ENCODE results near the gene PDXDC1.
A peak's percentile ranks its signal among the peaks of the same experiment; 100 is the strongest.
"Not testable (repeated sequence)": the region's sequence is repeated elsewhere in the genome, so short reads cannot be mapped to it uniquely, and the experiment has no call there.

PDXDC1 gene

DNA sequence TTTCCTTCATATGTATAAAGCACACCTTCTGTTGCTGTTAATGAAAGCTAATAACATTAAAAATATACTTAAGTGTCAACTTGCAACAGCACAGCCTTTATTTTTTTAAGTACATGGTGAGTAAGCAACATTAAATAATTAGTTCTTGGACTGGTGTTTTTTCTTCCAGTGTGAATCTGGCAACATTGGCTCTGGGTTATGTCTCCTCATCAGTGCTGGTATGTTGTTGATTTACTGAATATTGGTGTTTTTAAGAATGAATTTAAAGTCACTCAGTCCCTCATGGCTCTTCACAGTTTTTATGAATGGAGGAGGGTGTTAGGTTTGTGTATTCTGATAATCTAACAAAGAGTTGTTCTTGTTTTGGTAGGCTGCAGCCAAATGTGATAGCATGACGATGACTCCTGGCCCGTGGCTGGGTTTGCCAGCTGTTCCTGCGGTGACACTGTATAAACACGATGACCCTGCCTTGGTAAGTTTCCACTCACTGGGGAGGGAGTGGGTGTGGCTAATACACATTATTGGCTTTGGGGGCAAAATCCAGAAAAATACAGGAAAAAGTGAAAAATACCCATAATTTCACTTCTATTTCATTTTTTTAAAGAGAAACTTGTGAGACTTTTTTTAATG lies 42.2 kb downstream of the PDXDC1 start:
- not testable (repeated sequence) for DNase-seq (ENCODE audit: low read depth)

DNA sequence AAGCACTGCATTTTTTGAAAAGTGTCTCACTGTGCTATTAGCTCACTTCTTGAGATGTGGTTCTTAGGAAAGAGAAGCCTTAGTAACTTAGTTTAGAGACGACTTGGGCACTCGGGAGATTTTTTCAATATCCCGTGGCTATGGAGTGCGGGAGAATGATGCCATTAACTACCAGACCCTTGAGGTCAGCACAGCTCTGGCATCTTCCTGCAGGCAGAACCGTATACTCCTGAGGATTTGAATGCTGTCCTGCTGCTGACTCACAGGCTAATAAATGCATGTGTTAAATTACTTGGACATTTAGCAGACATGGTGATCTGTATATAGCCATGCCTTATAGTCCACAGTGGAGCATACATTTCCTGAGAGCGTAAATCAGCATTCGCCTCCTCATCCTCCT lies 46.6 kb downstream of the PDXDC1 start:
- DNase-seq (ENCODE audit: low read depth): peak; percentile 71

DNA sequence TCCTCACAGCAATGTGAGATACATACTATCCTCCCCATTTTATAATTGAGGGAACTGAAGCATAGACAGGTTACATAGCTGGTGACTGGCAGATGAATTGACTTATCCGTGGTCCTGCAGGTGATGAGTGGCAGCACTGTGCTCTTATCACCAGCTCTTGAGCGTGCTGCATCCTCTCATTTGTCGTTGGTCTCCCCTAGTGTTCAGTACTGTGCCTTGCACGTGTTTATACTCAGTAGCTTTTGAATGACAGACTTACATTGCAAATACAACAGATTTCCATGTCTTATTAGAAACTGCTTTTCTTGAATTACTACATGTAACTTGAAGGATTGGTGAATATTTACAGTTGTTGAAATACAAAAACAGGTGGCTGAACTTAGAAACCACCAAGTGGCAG lies 47.4 kb downstream of the PDXDC1 start:
- peak; percentile 30 for DNase-seq (ENCODE audit: low read depth)

DNA sequence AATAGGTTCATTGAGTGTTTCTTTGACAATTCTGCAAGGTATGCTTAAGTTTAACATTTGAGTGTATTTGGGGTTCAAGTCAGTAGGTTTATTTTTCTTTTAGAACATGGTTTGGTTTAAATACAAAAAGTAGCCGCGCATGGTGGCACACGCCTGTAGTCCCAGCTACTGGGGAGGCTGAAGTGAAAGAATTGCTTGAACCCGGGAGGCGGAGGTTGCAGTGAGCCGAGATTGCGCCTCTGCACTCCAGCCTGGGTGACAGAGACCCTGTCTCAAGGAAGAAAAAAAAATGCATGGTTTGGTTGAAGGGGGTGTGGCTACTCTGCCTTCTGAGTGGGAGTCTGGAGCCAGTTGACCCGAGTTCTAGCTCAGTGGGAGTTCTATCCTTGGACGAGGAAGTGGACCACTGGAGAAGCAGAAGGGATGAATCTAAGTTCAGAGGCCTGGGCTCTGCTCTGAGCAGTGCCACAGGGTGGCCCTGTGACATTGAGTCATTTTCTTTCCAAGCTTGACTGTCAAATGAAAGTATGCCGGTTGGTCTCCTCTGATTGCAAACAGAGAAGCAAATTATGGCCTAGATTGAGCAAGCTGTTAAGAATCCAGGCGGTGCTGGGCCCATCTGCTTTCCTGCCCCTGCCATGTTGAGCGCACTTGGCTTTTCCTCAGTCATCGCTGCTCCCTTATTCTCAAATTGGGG lies 48.7 kb downstream of the PDXDC1 start:
- DNase-seq (ENCODE audit: low read depth): not testable (repeated sequence)

DNA sequence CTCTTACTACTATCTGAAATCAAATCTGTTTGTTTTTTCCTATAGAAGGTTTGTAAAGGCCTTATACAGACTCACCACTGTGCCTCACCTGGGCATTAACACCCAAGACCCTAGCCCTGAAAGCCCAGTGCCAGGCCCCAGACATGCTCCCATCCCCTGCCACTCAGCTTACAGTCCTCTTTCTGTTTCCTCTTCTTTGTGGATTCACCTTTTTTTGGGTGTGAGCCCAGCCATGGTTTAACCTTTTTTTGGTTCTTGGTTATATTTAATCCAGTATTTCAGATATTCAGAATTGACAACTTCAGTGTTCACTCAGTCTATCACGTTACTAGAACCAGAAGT lies 50.0 kb downstream of the PDXDC1 start:
- DNase-seq (ENCODE audit: low read depth): not testable (repeated sequence)

DNA sequence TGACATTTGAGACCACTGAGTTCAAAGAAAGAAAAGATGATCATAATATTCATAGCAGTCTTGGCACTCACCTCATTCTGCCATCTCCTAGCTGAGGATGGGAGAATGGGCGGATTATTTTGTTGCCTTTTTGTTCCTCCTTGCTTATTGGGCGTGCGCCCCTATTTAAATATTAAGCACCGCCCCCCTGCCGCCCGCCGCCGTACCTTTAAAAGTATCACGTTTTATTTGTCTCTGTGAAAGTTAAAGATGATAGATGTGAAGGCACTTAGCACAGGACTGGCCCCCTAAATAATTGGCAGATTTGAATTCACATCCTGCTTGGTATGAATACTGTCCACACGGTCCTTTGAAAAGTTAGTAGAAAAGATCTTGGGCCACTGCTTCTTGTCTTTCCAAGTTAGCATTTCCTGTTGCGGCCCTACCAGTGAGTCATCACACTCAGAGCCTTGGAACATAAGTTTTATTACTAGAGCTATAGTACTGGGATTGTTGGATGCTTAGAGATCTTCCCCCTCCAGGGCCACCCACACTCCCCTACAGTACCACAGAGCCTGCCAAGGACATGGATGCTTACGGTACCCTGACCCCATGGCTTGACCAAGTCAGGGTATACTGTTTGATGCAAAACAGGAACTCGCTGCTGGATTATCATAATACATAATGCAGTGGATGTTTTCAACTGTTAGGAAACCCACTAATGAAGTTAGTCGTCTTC lies 50.6 kb downstream of the PDXDC1 start:
- DNase-seq (ENCODE audit: low read depth): peak; percentile 87

DNA sequence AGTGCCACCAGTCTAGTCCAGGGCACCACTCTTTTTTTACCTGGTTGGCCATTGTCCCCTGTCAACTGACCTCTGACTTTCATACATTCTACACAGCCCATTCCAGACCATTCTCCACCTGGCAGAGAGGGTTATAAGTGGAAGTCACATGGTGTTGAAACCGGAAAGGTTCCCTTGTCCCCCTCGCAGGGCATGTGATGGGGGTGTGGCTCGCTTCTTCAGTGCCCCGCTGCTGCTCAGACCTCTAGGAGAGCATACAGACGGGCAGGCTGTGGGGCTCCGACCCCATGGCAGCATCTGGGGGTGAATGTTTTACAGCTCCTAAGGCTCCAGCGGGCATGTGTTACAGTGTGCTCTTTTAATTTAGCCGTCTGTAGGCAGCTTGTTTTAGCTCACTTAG lies 52.2 kb downstream of the PDXDC1 start:
- not testable (repeated sequence) for DNase-seq (ENCODE audit: low read depth)

DNA sequence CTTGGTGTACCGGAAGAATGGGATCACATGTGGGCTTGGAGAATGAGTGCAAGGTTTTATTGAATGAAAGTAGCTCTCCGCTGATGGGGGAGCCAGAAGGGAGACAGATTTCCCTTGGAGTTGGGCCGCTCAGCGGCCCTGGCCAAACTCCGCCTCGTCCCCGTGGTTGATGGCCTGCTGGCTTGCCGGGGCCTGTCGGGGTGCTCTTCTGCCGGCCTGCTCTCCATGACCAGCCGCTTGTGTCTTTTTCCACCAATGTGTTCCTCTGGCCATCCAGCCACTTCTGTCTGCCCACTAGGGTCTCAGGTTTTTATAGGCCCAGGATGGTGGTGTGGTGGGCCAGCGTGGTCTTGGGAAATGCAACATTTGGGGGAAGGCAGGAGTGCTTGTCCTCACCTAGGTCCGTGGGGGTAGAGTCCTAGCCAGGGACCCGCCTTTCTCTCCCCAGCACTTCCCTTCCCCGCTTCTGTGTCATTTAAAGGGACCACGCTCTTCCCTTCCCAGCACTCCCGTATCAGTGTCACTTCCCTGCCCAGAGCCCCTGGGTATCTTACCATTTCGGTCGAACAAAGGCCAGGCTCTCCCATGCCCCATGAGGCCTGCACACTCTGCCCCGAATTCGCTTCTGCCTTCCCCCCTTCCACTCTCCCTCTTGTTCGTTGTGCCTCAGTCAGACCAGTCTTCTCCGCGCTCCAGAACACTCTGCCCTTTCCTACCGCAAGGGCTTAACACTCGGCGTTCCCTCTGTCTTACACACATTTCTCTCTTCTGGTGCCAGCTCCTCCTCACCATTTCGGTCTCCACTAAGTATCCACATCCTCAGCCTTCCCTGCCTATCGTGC lies 52.9 kb downstream of the PDXDC1 start:
- DNase-seq (ENCODE audit: low read depth): not testable (repeated sequence)

DNA sequence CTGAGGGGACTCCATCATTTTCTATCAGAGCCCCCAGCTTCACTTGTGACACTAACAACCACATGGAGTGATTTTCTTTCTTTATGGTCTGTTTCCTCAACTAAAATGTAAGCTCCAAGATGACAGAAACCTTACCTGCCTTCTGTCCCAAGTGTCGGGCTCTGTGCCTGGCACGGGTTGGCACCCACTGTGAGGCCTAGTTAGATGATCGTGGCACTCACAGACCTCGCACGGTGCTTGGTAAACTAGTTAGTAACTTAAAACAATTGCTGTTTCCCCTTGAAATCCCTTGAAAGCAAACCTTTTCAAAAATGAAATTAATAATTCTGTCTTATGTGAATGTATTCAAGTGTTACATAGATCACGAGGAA lies 53.5 kb downstream of the PDXDC1 start:
- DNase-seq (ENCODE audit: low read depth): not testable (repeated sequence)

DNA sequence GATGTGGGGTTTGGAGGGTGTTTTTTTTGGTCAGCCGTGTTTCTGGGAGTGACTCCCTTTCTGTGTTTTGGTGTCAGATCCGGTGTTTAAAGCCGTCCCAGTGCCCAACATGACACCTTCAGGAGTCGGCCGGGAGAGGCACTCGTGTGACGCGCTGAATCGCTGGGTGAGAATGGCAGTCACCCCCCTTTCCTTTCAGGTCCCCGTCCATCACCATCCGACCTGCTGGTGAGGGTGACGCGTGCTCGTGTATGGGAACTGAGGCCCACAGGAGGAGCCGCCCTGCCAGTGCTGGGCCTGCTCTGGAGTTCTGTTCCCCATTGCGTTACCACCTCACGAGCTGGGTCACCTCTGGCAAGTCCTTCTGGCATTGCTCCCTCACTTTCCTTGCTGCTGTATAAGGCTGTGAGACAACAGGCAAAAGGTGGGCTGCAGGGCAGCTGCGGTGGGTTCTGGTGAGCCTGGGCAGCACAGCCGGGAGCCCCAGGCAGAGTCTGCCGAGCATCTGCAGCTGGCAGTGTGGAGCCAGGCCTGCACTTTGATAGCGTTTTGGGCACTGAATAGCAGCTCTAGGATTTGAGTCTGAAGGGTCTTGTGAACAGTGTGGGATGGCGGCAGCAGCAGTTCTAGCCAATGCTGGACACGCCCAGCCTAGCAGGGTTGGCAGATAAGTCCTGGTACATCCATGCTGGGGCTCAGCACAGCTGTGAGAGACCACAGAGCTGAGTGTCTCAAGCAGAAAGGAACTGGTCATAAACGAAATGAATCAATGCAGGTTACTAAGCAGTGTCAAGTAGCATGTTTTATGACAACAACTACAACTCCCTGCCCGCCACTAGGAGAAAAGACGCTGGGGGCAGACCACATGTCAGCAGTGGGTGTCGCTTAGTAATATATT lies 54.2 kb downstream of the PDXDC1 start:
- peak; percentile 43 for DNase-seq (ENCODE audit: low read depth)

DNA sequence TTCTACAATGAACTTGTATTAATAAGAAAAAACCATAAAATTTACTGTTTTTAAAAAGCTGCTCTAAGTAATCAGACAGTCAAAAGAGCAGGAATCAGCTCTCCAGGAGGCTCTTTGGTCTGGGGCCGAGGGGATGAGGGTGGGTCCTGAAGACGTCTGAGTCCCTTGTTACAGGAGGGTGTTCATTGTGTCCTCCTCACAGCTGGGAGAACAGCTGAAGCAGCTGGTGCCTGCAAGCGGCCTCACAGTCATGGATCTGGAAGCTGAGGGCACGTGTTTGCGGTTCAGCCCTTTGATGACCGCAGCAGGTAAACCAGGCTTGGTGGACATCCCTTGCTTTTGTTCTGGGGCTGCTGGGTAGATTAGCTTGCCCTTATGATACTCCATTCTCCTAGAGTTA lies 54.9 kb downstream of the PDXDC1 start:
- DNase-seq (ENCODE audit: low read depth): not testable (repeated sequence)

DNA sequence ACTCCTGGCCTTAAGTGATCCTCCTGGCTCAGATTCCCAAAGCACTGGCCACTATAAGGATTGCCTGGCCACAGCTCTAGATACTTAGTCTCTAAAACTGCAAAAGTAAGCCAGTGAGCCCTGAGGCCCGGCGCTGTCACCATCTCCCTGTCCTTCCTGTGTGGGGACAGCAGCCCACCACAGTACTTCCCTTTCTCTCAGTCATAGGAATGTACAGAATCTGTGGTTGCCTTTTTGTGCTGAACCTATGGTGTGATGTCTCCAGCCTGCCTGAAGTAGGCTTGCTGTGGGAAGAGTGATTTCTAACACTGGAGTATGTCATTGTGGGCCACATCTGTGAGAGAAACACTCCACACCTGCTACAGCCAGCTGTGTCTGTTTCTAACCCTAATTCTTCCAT lies 56.4 kb downstream of the PDXDC1 start:
- DNase-seq (ENCODE audit: low read depth): no peak

DNA sequence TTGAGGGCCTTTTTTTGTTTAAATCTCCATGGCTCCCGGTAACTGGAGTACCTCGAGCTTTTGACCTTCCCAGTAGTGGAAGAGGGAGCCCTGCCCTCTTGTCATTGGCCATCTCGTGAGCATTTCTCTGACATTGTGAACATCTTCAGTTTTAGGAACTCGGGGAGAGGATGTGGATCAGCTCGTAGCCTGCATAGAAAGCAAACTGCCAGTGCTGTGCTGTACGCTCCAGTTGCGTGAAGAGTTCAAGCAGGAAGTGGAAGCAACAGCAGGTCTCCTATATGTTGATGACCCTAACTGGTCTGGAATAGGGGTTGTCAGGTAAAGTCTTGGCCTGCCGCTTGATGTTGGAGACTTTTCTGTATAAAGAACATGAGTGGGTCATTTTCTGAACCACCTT lies 56.8 kb downstream of the PDXDC1 start:
- no peak for DNase-seq (ENCODE audit: low read depth)

DNA sequence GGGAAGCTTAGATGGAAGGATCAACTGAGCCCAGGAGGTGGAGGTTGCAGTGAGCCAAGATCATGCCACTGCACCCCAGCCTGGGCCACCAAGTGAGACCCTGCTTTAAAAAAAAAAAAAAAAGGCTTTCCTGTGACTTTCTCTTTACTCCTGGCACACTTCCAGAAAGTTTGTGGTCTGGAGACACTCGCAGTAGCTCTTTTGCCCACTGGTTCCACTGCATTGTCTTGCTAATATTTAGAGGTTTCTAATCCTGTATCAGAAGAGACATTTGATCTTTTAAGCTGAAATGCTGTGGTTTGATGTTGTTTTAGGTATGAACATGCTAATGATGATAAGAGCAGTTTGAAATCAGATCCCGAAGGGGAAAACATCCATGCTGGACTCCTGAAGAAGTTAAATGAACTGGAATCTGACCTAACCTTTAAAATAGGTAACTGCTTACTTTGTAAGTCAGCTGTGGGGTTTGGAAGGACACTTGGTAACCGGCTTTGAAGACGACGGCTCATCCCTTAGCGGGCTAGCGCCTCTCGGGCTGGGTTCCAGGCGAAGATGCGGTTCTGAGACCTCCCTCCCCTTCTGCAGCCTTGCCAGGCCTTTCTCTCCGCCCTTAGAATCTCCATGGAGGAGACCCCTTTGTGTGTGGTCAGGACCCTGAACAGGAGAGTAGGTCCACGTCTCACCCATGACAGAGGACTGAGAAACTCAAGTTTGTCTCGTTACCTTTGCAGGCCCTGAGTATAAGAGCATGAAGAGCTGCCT lies 57.9 kb downstream of the PDXDC1 start:
- peak; percentile 40 for DNase-seq (ENCODE audit: low read depth)

DNA sequence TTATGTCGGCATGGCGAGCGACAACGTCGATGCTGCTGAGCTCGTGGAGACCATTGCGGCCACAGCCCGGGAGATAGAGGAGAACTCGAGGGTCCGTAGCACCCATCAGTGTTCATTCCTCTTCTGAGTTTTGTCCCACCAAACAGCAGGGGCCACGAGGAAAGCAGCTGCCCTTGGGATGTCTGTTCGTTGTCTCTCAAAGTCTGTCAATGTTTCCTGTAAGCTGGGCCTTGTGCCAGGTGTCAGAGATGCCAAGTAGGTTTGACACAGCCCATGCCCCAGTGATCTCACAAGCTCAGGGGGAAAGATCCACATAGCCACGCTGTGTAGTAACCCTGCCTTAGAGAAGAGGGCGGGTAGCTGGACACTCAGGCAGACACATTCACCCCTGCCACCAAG lies 58.5 kb downstream of the PDXDC1 start:
- DNase-seq (ENCODE audit: low read depth): peak; percentile 56

DNA sequence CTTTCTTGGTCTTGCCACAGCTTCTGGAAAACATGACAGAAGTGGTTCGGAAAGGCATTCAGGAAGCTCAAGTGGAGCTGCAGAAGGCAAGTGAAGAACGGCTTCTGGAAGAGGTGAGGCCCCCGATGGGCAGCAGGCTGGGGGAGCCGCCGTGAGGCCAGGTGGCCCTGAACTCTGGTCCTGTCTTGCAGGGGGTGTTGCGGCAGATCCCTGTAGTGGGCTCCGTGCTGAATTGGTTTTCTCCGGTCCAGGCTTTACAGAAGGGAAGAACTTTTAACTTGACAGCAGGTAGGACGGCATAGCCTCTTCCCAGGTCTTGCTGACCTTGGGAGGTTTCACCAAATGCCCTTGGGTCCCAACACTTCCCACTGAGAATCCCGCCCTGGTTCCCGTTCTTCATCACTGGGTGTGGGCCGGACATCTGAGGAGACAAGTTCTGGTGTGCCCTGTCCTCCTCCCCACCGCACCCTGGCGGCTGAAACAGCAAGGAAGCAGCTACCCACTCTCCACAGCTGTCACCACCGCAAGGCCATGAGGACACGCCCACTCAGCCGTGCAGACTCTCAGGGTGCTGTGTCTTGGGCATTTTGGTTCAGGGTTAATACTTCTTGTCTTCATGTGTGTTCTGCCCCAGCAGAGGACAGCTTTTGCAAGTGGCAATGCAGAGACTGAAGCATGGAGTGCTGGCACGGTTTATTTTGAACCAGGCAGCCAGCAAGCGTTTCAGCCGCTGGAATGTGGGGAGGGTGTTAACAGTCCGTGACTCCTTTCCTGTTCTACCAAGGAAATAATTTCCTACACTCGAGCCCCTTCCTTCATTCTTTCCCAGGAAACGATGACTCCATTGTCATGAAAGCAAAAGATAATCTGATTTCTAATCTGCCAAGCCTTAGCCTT lies 59.7 kb downstream of the PDXDC1 start:
- DNase-seq (ENCODE audit: low read depth): no peak

DNA sequence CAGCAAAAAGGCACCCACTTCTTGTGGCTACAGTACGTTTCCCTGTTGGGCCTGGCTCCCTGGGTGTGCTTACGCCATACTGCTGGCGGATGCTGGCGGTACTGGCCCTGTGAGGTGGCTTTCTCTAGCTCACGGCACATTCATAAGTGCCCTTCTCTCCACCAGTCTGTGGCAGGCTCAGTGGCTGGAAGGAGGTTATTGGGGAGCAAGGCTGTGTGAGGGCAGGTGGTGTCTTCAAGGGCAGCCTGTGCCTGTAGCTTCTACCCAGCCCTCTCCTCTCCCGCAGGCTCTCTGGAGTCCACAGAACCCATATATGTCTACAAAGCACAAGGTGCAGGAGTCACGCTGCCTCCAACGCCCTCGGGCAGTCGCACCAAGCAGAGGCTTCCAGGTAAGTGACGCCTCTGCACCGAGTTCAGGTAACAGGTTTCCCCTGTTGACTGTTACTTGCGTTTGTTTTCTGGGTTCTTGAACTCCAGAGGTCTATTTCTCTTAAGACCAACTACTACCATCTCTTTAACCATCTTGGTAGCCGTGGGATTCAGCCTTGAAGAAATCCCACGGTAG lies 60.4 kb downstream of the PDXDC1 start:
- DNase-seq (ENCODE audit: low read depth): no peak

DNA sequence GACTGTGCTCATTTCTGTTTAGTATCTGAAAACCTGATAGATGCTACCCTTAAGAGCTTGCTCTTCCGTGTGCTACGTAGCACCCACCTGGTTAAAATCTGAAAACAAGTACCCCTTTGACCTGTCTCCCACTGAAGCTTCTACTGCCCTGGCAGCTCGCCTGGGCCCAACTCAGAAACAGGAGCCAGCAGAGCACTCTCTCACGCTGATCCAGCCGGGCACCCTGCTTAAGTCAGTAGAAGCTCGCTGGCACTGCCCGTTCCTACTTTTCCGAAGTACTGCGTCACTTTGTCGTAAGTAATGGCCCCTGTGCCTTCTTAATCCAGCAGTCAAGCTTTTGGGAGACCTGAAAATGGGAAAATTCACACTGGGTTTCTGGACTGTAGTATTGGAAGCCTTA lies 62.2 kb downstream of the PDXDC1 start:
- DNase-seq (ENCODE audit: low read depth): no peak

DNA sequence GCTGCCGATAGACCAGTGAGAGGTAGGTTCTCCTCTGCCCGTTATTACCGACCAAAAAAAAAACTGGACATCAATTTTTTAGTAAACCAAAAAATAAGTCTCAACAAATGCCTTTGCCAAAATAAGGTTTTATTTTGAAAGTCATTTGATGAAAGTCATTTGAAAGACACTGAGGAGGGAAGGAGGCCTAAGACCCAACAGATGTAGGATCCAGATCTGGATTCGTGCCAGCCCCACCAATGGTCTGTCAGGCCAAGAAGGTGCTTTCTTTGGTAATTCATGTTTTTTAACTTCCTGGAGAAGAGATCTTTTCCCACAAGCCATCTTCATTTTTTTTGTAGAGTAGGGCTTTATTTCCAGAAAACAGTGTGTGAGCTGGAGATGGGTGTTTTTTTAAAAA lies 62.9 kb downstream of the PDXDC1 start:
- DNase-seq (ENCODE audit: low read depth): no peak
